Stimulated activated CD8-positive, alpha-beta memory T cell treated with anti-CD3 and anti-CD28 coated beads, Interleukin-4, amount 100 ng/mL, for 1 hour (primary cell): ENCODE data around the gene CARD18.

Experiments used
- DNase-seq, 2 donors: peaks; one replicate each; pipeline ENCODE4 v3.0.0-alpha.2; 2020; ENCODE audit warnings: low read depth in 2 of 2, low spot score in 1 of 2

The CARD18 gene, protein sequence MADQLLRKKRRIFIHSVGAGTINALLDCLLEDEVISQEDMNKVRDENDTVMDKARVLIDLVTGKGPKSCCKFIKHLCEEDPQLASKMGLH

DNA sequence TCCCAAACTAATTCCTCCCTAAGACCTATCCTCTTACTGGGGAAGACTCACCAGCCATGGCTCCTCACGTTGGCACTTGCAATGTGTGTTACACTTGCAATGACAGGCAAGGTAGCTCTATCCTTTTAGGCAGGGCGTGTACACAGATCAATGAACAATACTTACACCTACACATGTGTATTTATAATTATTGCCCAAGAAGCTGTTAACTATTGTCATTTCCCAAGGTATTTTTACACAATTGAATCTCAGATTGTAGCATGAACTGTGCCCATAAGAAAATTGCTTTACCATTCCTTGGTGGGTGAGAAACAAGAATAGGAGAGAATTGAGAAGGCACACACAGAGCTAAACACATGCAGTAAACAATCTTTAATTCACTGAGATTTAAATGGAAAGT lies at the start of gene CARD18:
TSS of gene CARD18 (minus strand) at position 101 of the 400 bp plus-strand sequence. CDS start at position 58, 43 bp downstream.
- no peak for DNase-seq

GRCh38 chr11:105183987-105184386 lies 44.4 kb upstream of the CARD18 start:
- no peak for DNase-seq

GRCh38 chr11:105183426-105183825 lies 43.9 kb upstream of the CARD18 start:
- no peak for DNase-seq

DNA sequence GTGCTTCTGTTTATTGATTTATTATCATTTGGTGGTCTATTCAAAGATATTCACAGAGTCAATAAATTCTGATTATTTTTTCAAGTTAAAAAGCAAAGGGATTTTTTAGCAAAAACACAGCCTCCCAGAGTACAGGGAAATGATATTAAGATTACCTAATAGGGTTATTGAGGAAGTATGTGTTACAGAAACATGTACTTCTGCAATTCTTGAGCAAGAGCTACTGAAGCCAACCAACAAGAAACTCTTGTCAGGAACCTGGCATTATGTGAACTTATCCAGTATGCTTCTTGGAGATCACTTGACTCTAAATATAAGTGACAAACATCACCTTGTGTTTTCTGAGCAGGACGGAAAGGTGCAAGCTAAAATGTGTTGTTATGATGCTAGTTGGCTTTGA lies 42.0 kb upstream of the CARD18 start:
- DNase-seq, result no peak

DNA sequence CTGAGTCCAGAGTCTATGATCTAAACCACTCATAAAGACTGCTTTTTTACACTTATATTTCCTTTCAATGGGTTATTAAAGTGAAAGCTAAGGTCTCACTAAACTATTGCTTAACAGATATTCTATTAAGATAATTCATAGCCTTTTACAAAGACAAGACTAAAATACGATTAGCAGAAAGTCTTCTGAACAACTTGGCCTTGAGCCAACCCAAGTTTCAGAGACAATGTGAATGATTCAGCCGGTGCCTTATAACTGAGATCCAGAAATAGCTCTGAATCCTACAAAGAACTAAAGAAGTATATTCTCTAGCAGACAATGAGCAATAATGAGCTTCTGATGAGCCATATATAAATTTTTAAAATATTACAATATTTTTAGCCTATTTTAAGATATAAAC lies 41.5 kb upstream of the CARD18 start:
- DNase-seq, result no peak

GRCh38 chr11:105179542-105180278 lies 40.1 kb upstream of the CARD18 start:
- DNase-seq, result no peak

DNA sequence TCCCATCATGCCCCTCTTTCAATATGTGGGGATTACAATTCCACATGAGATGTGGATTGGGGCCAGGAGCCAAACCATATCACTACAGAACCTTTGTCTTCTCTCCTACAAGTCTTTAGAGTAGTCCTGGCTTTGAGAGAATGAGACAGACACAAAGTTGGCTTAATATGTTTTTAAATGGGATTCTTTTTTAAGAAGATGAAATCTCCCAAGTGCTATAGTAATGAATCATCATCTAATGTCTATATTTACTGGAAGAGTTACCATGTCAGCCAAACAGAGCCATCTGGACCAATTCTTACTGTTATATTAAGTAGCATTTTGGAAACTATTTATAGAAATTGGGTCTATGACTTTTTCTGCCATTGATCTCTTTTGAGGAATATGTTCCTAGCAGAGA lies 38.1 kb upstream of the CARD18 start:
- no peak for DNase-seq

DNA sequence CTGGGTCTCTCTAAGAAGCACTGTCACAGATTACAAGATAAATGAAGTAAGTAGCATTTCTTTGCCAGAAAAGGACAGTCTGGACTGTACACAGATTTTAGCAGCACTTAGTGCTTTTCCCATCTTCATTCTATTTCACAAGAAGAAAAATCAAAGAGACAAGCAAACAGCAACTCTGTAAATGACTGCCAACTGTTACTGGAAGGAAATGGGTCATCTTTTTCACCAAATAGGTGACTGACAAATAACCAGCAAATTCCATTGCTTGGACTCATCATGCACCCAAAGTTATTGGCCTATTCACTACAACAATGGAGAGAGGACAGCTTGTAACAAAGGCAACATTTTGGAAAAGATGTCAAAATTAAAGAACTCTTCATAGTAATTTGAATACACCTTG lies 28.9 kb upstream of the CARD18 start:
- no peak for DNase-seq

- no peak for DNase-seq
Measured at GRCh38 chr11:105167244-105167643, 27.7 kb upstream of the CARD18 start.

GRCh38 chr11:105164208-105164607 lies 24.6 kb upstream of the CARD18 start:
- no peak for DNase-seq

DNA sequence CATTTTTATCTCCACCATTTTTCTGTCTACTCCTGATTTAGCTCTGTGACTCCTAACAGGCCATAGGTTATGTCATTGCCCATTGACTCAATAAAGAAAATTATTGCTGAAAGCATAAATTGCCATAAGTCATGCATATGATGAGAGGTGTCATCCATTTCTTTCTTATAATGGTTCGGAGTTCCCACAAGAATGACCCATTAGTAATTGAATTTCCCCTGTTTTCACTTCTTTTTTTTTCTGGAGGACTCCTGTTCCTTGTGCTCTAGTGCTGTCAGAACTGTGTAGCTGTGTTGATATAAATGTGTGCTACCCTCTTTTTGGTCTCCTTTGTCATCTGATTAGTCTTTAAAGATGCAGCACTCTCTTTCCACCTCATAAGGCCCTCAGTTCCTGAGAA lies 22.9 kb upstream of the CARD18 start:
- no peak for DNase-seq

- no peak for DNase-seq
Measured at GRCh38 chr11:105158436-105158835, 18.9 kb upstream of the CARD18 start.

- DNase-seq, result no peak
Measured at GRCh38 chr11:105156720-105157119, 17.2 kb upstream of the CARD18 start.

DNA sequence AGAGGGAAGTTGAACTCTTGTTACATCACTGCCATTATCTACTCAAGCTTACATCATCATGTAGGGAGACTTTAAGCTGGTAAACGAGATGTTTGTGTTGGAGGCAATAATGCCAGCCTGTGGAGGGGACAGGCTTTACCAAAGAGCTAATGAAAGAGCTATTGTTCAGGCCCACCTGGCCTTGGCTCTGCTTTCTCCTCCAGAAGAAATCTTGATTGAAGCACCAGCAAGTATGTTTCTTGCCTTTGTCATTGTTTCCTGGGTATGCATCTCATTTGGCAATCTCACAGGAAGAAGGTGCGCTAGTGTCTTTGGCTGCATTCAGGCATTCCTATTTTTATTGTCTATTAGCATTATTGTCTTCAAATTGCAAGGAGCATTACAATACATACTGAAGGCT lies 16.7 kb upstream of the CARD18 start:
- DNase-seq, result no peak

DNA sequence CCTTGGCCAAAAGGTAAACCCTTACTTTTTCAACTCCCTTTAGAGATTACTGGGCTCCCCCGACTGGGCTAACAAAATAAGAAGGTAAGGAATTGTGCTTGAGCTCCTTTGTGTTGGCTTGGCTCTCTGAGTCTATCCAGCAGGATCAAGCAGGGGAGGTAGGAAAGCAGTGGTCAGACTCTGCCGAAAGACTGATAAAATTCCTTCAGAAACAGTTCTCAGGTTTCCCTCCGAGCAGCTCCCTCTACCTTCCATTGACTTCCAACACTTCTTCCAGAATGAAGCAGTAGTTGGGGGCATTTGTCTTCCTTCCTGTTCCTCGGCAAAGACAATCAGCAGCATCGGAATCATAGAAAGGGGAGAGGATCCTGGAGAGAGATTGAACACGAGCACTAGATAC lies 16.1 kb upstream of the CARD18 start:
- no peak for DNase-seq

- DNase-seq, result no peak
Measured at GRCh38 chr11:105153392-105153791, 13.8 kb upstream of the CARD18 start.

DNA sequence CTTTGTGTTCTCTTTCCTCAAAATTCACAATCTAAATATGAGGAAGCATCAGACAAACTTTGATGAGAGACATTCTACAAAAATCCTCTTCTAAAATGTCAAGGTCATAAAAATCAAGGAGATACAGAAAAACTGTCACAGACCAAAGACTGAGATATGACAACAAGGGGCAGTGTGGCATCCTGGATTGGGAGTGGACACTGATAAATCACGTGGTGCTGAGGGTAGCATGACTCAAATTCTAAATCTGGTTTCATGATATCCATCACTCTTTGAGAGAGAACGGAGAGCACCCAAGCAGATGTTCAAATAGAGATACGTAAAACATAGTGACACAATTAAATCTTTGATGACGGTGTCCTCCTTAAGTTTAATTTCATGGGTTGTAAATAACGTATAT lies 13.0 kb upstream of the CARD18 start:
- DNase-seq, result no peak

DNA sequence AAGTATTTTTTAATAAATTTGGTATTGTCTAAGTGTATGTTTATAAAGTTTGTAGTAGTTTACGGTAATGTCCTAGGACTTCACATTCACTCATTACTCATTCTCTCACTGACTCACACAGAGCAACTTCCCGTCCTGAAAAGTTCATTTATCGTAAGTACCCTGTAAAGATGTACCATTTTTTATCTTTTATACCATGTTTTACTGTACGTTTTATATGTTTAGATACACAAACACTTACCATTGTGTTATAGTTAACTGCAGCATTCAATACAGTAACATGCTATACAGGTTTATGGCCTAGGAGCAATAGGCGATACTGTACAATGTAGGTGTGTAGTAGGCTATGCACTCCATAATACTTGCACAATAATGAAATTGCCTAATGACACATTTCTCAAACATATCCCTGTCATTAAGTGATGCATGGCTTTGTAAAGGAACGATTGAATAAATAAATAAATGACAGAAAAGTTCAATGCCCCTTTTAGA lies 12.5 kb upstream of the CARD18 start:
- DNase-seq, result no peak

DNA sequence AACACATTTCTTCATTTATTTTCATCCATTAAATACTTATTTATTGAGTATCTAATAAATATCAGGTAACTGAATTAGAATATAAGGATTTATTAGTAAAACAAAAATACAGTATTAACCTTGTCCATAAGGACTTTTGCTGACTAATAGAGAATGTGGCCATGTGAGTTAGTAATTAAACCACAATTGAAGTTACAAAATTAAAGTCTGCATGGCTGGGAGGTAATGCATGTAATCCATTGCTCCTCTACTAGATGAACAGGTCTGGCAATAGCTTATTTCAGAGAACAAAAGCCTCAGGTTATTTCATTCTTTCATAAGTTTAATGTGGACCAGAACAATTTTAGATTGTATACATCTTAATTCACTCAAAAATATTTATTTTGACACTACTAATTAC lies 9.9 kb upstream of the CARD18 start:
- DNase-seq, result no peak

- no peak for DNase-seq
Measured at GRCh38 chr11:105148241-105148640, 8.7 kb upstream of the CARD18 start.

- no peak for DNase-seq
Measured at GRCh38 chr11:105144887-105145286, 5.3 kb upstream of the CARD18 start.

DNA sequence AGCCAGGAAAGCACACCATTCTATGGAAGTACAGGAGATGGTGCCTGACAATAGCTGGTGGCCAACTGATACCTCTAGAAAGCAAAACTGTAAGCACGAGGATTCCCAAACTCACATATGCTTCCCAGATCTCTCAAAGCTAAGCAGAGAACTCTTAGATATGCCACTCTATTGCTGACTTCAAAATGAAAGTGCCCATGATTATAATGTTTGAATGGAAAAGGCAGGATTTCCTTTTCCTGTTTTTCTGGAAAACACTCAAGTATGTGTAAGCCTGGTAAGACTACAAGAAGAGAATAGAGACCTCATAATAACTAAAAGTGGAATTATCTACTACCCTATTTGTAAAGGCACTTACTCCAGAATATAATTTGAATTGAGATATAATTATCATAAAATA lies 2.6 kb upstream of the CARD18 start:
- DNase-seq, result no peak

DNA sequence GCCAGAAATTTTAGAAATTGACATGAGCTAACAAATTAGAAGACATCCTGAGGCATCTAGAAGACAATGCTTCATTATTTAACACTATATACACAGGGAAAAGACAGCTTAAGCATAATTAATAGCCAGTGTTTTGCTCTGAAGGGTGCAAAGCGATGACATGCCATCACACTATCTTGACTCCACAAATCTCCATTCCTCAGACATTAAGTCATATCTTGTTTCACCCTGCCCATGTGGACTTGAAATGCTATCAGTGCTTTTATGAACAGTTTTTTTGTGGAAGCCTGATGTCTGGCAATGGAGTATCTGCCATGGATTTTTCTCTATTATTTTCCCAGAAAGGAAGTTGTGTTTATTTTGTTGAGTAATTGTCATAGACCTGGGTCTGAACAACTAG lies 2.3 kb downstream of the CARD18 start:
- no peak for DNase-seq
